NT2/D1 (cell line): ENCODE measurements around the gene MBNL2.

Experiments used
- SUZ12 ChIP-seq: IDR thresholded peaks from 2 replicates; pipeline ENCODE4 v1.6.1; 2011; ENCODE audit not compliant: insufficient read length, insufficient read depth; ENCODE audit errors: extremely low read depth
- YY1 ChIP-seq: IDR thresholded peaks from 2 replicates; pipeline ENCODE4 v1.6.1; 2011; ENCODE audit not compliant: insufficient read length, insufficient read depth
- ZNF274 ChIP-seq: IDR thresholded peaks from 2 replicates; pipeline ENCODE4 v1.6.1; 2011; ENCODE audit warnings: mild to moderate bottlenecking, low read depth, low read length

DNA sequence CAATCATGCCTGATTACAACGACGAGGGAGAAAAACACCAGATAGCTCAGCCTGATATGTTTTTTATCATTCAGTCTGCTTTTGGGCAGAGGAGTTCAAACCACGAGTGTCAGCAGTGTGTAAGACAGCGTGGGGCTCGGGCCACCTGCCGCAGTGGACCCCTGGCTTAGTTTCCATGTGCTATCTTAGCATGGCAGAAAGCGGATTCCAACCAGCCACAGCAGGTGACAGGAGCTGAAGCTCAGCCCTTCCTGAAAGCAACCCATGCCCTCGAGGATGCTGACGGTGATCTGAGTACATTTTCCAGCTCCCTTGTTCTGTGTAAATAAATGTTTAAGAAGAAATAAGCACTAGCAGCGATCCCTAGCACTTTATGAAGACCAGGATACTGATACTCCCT is 32.2 kb upstream of the MBNL2 start:
- TF ChIP-seq YY1 (no peak), ZNF274 (no peak), SUZ12 (no peak)
